Activated gamma-delta T cell (primary cell): ENCODE results near the gene PKP2.
"Not testable (repeated sequence)": the region's sequence is repeated elsewhere in the genome, so short reads cannot be mapped to it uniquely, and the experiment has no call there.

Experiments used
- DNase-seq: peaks from one replicate; lab custom pipeline; 2025; lab: John Stamatoyannopoulos, UW

PKP2 gene

GRCh38 chr12:32863128-32863527 lies 33.4 kb downstream of the PKP2 start:
- DNase-seq, result no peak

- not testable (repeated sequence) for DNase-seq
These were observed 34.9 kb downstream of the PKP2 start for GRCh38 chr12:32861658-32862057.

- DNase-seq, result no peak
These were observed 36.4 kb downstream of the PKP2 start for GRCh38 chr12:32860192-32860591.

GRCh38 chr12:32859389-32859788 lies 37.2 kb downstream of the PKP2 start:
- DNase-seq, result no peak

- DNase-seq, result no peak
These were observed 41.9 kb downstream of the PKP2 start for GRCh38 chr12:32854716-32855115.

GRCh38 chr12:32854097-32854496 lies 42.5 kb downstream of the PKP2 start:
- no peak for DNase-seq

- DNase-seq, result no peak
These were observed 49.3 kb downstream of the PKP2 start for GRCh38 chr12:32847287-32847686.

GRCh38 chr12:32846053-32846452 lies 50.5 kb downstream of the PKP2 start:
- DNase-seq, result no peak

GRCh38 chr12:32843528-32844095 lies 53.0 kb downstream of the PKP2 start:
- no peak for DNase-seq

GRCh38 chr12:32841061-32841460 lies 55.5 kb downstream of the PKP2 start:
- DNase-seq, result no peak

GRCh38 chr12:32839828-32840227 lies 56.7 kb downstream of the PKP2 start:
- no peak for DNase-seq

GRCh38 chr12:32837974-32838373 lies 58.6 kb downstream of the PKP2 start:
- no peak for DNase-seq

GRCh38 chr12:32836710-32837109 lies 59.9 kb downstream of the PKP2 start:
- no peak for DNase-seq

GRCh38 chr12:32834122-32834521 lies 62.5 kb downstream of the PKP2 start:
- no peak for DNase-seq

GRCh38 chr12:32828552-32828951 lies 68.0 kb downstream of the PKP2 start:
- no peak for DNase-seq

GRCh38 chr12:32828120-32828519 lies 68.5 kb downstream of the PKP2 start:
- no peak for DNase-seq

GRCh38 chr12:32826807-32827412 lies 69.7 kb downstream of the PKP2 start:
- DNase-seq, result no peak

GRCh38 chr12:32824596-32824995 lies 72.0 kb downstream of the PKP2 start:
- no peak for DNase-seq

GRCh38 chr12:32822344-32822743 lies 74.2 kb downstream of the PKP2 start:
- no peak for DNase-seq

- no peak for DNase-seq
These were observed 74.9 kb downstream of the PKP2 start for GRCh38 chr12:32821710-32822109.

- DNase-seq, result no peak
These were observed 75.3 kb downstream of the PKP2 start for GRCh38 chr12:32821293-32821692.

- DNase-seq, result no peak
These were observed 76.1 kb downstream of the PKP2 start for GRCh38 chr12:32820376-32820931.

- no peak for DNase-seq
These were observed 77.2 kb downstream of the PKP2 start for GRCh38 chr12:32819424-32819823.
